ENCODE data around the gene GALNT12.

The GALNT12 gene

DNA sequence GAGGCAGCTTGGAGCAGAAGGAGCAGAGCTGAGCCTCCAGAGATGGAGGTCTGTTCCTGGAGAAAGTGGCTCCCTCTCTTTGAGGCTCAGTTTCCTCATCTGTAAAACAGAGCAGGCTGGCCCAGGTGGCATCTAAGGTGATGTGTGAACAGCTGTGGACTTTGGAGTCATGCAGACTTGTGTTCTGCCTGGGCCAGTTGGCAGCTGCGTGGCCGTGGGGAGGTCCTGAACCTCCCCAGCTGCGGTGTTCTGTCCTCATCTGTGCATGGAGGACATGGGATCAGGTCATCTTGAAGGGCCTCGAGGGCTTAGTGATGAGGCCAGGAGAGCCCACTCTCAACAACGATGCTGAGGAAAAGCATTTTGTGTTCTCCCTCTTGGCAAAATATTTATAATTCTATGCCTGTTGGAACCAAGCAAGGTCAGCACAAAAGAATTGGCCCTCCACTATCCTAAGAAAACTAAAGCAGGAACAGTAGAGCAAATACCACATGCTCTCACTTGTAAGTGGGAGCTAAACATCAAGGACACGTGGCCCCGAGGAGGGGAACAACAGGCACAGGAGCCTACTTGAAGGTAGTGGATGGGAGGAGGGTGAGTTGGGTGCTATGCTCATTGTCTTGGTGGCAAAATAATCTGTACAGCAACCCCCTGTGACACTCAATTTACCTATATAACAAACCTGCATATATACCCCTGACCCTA, 73.0 kb downstream of the GALNT12 start:
- no peak for DNase-seq (ENCODE audit: low spot score)

DNA sequence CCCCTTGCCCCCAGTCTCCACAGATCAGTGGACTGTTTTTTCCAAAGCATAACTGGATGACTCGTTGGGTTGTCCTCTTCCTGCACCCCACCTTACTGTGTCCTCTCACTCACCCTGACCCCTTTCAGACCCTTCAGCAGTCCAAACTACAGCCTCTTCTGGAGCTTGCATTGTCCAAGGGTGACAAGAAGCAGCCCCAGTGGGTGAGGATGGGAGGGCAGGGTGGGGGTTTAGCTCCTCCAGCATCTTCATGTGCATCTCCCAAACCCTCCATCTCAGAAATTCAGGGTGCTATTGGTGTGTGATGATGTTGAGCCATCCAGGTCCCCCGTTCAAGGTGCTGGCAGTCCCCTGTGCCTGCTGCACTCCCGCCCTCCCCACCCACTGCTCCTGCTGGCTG, 73.9 kb downstream of the GALNT12 start:
- no peak for DNase-seq (ENCODE audit: low spot score)

GRCh38 chr9:98881836-98882568, 74.5 kb downstream of the GALNT12 start:
- DNase-seq (ENCODE audit: low spot score) = no peak

- no peak for DNase-seq (ENCODE audit: low spot score)
Measured at GRCh38 chr9:98882569-98882923, 75.1 kb downstream of the GALNT12 start.

DNA sequence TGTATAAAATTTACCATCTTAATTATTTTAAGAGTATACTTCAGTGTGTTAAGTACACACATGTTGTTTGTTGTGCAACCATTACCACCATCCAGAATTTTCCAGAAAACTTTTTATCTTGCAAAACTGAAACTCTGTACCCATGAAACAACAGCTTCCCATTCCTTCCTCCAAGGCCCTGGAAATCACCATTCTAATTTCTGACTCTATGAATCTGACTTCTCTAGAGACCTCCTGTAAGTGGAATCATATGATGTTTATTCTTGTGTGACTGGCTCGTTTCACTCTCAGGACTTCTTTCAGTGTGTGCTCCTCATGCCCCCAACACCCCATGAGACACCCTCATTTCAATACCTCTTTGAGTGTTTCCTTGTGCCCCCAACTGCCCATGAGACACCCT, 75.8 kb downstream of the GALNT12 start:
- no peak for DNase-seq (ENCODE audit: low spot score)

DNA sequence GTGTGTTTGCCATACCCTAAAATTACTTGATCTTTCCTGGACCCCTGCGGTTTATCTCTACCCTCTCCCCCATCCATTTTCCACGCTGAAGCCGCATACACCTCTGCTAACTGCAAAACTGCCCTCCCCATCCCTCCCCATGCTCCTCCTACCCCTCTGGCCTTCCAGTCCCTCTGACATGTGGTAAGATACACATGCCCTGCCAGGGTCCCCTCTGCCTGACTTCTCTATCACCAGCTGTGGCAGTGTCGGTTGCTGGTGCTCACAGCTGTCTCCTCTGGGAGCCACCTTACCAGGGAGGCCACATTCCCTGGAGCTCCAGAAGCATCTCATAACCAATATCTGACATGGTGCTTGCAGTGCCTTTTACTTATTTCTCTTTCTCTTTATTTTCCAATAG, 77.4 kb downstream of the GALNT12 start:
- DNase-seq (ENCODE audit: low spot score) = no peak

- no peak for DNase-seq (ENCODE audit: low spot score)
Measured at GRCh38 chr9:98885575-98886295, 78.3 kb downstream of the GALNT12 start.

GRCh38 chr9:98886691-98887229, 79.3 kb downstream of the GALNT12 start:
- DNase-seq (ENCODE audit: low spot score) = no peak

GRCh38 chr9:98887918-98888510, 80.5 kb downstream of the GALNT12 start:
- DNase-seq (ENCODE audit: low spot score) = no peak

- no peak for DNase-seq (ENCODE audit: low spot score)
Measured at GRCh38 chr9:98888801-98889421, 81.4 kb downstream of the GALNT12 start.

DNA sequence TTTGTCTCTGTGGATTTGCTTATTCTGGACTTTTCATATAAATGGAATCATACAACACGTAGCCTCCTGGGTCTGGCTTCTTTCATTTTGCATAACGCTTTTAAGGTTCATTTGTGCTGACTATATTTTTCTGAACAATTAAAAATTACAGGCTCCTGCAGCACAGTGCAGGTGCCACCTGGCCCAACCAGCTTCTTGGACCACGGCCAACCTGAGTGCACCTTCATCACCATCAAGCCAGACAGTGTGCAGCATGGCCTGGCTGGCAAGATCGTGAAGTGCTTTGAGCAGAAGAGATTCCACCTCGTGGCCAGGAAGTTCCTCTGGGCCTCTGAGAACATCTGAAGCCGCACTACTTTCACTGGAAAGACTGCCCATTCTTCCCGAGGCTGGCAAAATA, 82.8 kb downstream of the GALNT12 start:
- peak; percentile 10 for DNase-seq (ENCODE audit: low spot score)

GRCh38 chr9:98892288-98892687, 84.8 kb downstream of the GALNT12 start:
- no peak for DNase-seq (ENCODE audit: low spot score)

GRCh38 chr9:98892690-98893089, 85.2 kb downstream of the GALNT12 start:
- DNase-seq (ENCODE audit: low spot score) = no peak

GRCh38 chr9:98894171-98894570, 86.7 kb downstream of the GALNT12 start:
- no peak for DNase-seq (ENCODE audit: low spot score)

GRCh38 chr9:98894761-98895160, 87.3 kb downstream of the GALNT12 start:
- no peak for DNase-seq (ENCODE audit: low spot score)

GRCh38 chr9:98896632-98897031, 89.2 kb downstream of the GALNT12 start:
- DNase-seq (ENCODE audit: low spot score) = no peak

GRCh38 chr9:98897745-98898144, 90.3 kb downstream of the GALNT12 start:
- no peak for DNase-seq (ENCODE audit: low spot score)

DNA sequence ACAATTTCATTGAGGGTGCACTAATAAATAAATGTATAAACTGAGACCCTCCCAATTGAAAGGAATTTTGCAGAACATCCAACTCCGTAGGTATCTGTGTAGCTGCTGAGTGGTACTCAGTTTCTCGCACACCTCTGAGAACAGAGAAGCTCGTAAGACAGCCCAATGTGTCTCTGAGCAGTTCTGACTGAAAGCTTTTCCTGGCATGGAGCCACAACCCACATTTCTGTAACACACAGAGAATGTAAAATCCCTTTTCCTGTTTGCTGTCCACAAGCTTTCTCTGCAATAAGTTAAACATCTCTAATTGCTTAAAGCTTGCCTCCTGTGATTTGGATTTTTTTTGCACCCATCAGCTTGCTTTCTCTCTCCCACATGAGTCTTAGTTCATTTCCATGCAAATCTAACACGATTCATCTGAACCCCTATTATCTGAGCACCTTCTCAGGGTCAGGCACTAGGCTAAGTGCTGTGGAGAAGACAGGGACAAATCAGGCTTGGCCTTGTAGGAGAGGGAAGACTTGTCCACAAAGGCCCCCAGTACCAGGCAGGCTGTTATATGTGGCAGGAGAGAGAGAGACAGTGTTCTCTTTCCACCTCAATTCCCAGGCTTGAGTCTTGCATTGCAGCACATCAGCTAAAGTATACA, 92.1 kb downstream of the GALNT12 start:
- DNase-seq (ENCODE audit: low spot score) = peak; percentile 30

All from NAMALWA (cell line).